ENCODE data around the gene UBE2U.

DNA sequence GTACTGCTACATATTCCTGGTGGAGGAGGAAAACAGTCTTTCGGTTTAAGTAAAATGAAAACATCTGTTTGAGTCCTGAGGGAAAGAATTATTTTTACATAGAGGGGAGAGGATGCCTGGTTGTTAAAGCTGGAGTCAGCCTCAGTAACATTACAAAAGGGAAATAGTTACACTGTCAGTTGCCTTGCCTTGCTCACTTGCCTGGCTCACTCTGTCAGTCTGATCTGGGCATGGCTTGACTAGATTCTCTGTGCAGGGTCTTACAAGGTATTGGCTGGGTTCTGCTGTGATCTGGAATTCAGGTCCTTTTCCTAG is 8.4 kb upstream of the UBE2U start:
- TF ChIP-seq CTCF (IDR thresholded peaks at IDR 0.05; ENCODE audit: low read depth, low read length, poor library complexity, severe bottlenecking), result no peak
- no peak for TF ChIP-seq EZH2phosphoT487 (IDR thresholded peaks at IDR 0.05; ENCODE audit: borderline replicate concordance, low read length)
